HUES48 (cell line): Measurements from ENCODE around the gene SERPINB1.
"Not testable (repeated sequence)": the region's sequence is repeated elsewhere in the genome, so short reads cannot be mapped to it uniquely, and the experiment has no call there.

Experiments
- H3K27ac ChIP-seq: one replicate; pipeline ENCODE4 v1.7.0; 2013; ENCODE audit warnings: low read depth, low read length, inconsistent platforms
- H3K27me3 ChIP-seq: 2 replicates; pipeline ENCODE4 v1.6.1; 2013; ENCODE audit warnings: mild to moderate bottlenecking, low read length; ENCODE audit not compliant: control insufficient read depth, insufficient read depth
- H3K36me3 ChIP-seq: 2 replicates; pipeline ENCODE4 v1.6.1; 2013; ENCODE audit warnings: low read length; ENCODE audit not compliant: control insufficient read depth, insufficient read depth
- H3K4me1 ChIP-seq: 2 replicates; pipeline ENCODE4 v1.6.1; 2013; ENCODE audit warnings: mild to moderate bottlenecking, low read length; ENCODE audit not compliant: control insufficient read depth, insufficient read depth
- H3K4me3 ChIP-seq: 2 replicates; pipeline ENCODE4 v1.5.1; 2013; ENCODE audit warnings: mild to moderate bottlenecking, low read depth, low read length
- H3K9ac ChIP-seq: 2 replicates; pipeline ENCODE4 v1.6.1; 2013; ENCODE audit warnings: mild to moderate bottlenecking, low read depth, low read length, moderate library complexity
- H3K9me3 ChIP-seq: 2 replicates; pipeline ENCODE4 v1.6.1; 2013; ENCODE audit warnings: low read length; ENCODE audit not compliant: control insufficient read depth, insufficient read depth

The SERPINB1 gene

GRCh38 chr6:2865694-2866151 is 24.1 kb upstream of the SERPINB1 start:
- Histone ChIP-seq H3K4me1 (peaks cover 50% of the 10 kb centered on the region), H3K27ac (peak overlapping the region; percentile 91), H3K9ac (peak overlapping the region; percentile 3; the same call in 1 of the 2 replicates), H3K4me3 (no peak overlapping the region), H3K27me3 (no peaks in the 10 kb centered on the region), H3K9me3 (no peaks in the 10 kb centered on the region), H3K36me3 (no peaks in the 10 kb centered on the region)

- 0 out of 2 replicates have a peak overlapping the region, but pooled peaks have one; percentile 3 for H3K9ac ChIP-seq
- peak overlapping the region; percentile 91 for H3K27ac ChIP-seq
- peaks cover 50% of the 10 kb centered on the region for H3K4me1 ChIP-seq
Observed at GRCh38 chr6:2865270-2865669, 23.6 kb upstream of the SERPINB1 start.

GRCh38 chr6:2863901-2864300 is 22.2 kb upstream of the SERPINB1 start:
- Histone ChIP-seq H3K4me3 (no peak overlapping the region), H3K4me1 (peaks cover 48% of the 10 kb centered on the region), H3K27ac (no peak overlapping the region), H3K9me3 (no peaks in the 10 kb centered on the region), H3K36me3 (no peaks in the 10 kb centered on the region), H3K27me3 (no peaks in the 10 kb centered on the region), H3K9ac (no peak overlapping the region)

More at GRCh38 chr6:2865270-2865669, 23.6 kb upstream of the SERPINB1 start:
- Histone ChIP-seq H3K27me3 (no peaks in the 10 kb centered on the region), H3K36me3 (no peaks in the 10 kb centered on the region), H3K9me3 (no peaks in the 10 kb centered on the region), H3K4me3 (no peak overlapping the region)

DNA sequence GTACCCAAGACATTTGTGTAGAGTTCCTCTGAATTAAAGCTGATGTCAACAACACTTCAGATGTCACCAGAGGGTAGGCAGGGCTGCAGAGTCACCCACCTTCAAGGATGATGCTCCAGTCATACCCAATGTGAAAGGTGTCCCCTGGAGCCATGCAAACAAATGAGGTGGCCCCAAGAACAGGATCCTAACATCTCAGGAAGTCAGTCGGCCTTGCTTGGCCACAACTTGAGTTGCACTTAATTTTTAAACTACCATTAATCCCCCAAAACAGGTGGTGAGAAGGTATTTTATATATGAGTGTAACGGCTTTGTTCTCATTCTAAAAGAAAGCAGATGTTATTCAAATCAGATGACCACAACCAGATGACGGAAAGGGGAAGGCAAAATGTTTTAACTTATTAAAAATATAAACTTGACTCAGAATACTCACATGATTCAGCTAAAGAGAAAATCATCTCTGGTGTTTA is 21.1 kb upstream of the SERPINB1 start:
- H3K9me3 ChIP-seq, result no peaks in the 10 kb centered on the region
- H3K27me3 ChIP-seq, result no peaks in the 10 kb centered on the region
- no peaks in the 10 kb centered on the region for H3K36me3 ChIP-seq
- peaks cover 42% of the 10 kb centered on the region for H3K4me1 ChIP-seq
- H3K4me3 ChIP-seq, result no peak overlapping the region
- H3K27ac ChIP-seq, result no peak overlapping the region
- no peak overlapping the region for H3K9ac ChIP-seq

GRCh38 chr6:2861822-2862164 is 20.1 kb upstream of the SERPINB1 start:
- Histone ChIP-seq H3K27ac (no peak overlapping the region), H3K4me3 (no peak overlapping the region), H3K9me3 (no peaks in the 10 kb centered on the region), H3K9ac (no peak overlapping the region), H3K4me1 (peaks cover 37% of the 10 kb centered on the region), H3K36me3 (no peaks in the 10 kb centered on the region), H3K27me3 (no peaks in the 10 kb centered on the region)

- no peaks in the 10 kb centered on the region for H3K36me3 ChIP-seq
- no peak overlapping the region for H3K27ac ChIP-seq
- H3K4me3 ChIP-seq, result no peak overlapping the region
- peaks cover 31% of the 10 kb centered on the region for H3K4me1 ChIP-seq
- H3K27me3 ChIP-seq, result no peaks in the 10 kb centered on the region
- no peaks in the 10 kb centered on the region for H3K9me3 ChIP-seq
- no peak overlapping the region for H3K9ac ChIP-seq
Observed at GRCh38 chr6:2861060-2861821, 19.6 kb upstream of the SERPINB1 start.

DNA sequence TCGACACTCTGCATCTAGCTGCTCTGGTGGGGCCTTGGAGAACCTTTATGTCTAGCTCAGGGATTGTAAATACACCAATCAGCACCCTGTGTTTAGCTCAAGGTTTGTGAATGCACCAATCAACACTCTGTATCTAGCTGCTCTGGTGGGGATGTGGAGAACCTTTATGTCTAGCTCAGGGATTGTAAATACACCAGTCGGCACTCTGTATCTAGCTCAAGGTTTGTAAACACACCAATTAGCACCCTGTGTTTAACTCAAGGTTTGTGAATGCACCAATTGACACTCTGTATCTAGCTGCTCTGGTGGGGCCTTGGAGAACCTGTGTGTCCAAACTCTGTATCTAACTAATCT is 19.0 kb upstream of the SERPINB1 start:
- H3K4me3 ChIP-seq, H3K36me3 ChIP-seq, H3K27me3 ChIP-seq, H3K27ac ChIP-seq, H3K9me3 ChIP-seq, H3K9ac ChIP-seq: not testable (repeated sequence)
- H3K4me1 ChIP-seq, result peaks cover 26% of the 10 kb centered on the region

GRCh38 chr6:2859798-2860705 is 18.4 kb upstream of the SERPINB1 start:
- H3K4me3 ChIP-seq, H3K27ac ChIP-seq, H3K9ac ChIP-seq, H3K27me3 ChIP-seq, H3K36me3 ChIP-seq, H3K9me3 ChIP-seq: not testable (repeated sequence)
- H3K4me1 ChIP-seq, result peaks cover 21% of the 10 kb centered on the region

GRCh38 chr6:2859185-2859700 is 17.6 kb upstream of the SERPINB1 start:
- Histone ChIP-seq H3K27ac (no peak overlapping the region), H3K4me1 (peaks cover 21% of the 10 kb centered on the region), H3K9ac (no peak overlapping the region)

DNA sequence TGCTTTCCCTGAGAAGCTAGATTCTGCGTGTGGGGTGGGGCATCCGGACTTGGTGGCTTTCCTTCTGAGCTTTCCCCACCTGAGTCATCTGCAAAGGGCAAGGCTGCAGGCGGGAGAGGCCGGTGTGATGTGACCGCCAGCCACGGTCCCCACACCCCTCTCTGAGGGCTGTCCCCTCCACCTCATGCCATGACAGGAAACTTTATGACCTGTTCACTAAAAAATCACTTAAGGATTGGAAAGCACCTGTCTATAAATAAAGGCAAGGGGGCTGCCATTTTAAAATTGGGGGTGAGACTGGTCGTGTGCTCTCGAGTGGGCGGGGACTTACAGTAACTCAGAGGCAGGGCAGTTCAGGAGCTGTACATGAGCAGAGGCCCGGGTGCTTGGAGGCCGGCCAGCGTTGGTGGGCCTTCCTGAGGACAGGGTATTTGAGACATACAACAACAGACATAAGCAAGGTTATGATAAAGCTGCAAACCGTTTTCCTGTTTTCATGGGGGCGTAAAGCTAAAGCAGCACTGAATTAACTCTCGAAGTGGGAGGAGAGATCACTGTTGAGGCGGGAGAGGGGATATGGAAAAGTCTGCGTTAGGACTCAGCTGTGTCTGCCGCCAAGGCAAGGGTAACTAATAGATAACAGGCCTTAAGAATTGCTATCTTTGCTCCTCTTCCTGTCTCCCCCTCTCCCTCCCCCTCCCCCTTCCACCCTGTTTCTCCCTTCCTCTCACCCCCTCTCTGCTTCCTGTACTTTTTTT is 16.1 kb upstream of the SERPINB1 start:
- Histone ChIP-seq H3K4me3 (no peak overlapping the region), H3K27me3 (no peaks in the 10 kb centered on the region), H3K9ac (no peak overlapping the region), H3K4me1 (peaks cover 16% of the 10 kb centered on the region), H3K27ac (no peak overlapping the region), H3K36me3 (no peaks in the 10 kb centered on the region), H3K9me3 (no peaks in the 10 kb centered on the region)

More at GRCh38 chr6:2859185-2859700, 17.6 kb upstream of the SERPINB1 start:
- no peak overlapping the region for H3K4me3 ChIP-seq
- no peaks in the 10 kb centered on the region for H3K9me3 ChIP-seq
- H3K36me3 ChIP-seq, result no peaks in the 10 kb centered on the region
- no peaks in the 10 kb centered on the region for H3K27me3 ChIP-seq
